ENCODE measurements around the gene NOC3L. TPM values are rescaled to one million over a fixed set of nuclear protein-coding genes. Genes with fewer than 3 reads are reported as not detected.

NOC3L gene
- polyA plus RNA-seq, 1 donor (not counting 4 experiments of a cell fraction or from before 2014, with no cell fraction given) = 16.3 TPM

DNA sequence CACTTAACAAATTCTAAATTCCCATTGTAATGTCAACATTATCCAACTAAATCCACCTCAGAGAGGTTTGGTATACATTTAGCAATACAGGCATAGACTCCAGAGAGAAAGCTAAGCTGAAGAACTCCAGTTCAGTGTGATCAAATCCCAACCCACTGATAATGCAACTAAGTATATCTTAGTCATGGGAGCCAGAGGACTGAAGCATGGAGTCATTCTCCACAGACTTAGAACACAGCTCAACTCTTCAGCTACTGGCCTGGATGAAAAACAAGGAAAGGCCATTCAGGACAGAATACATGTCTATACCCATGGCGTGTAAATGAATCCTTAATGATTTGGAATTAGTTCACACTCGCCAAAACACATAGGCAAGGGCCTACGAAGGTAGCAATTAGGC lies 27.9 kb downstream of the NOC3L start:
- FAIRE-seq = no peak
- H4K20me1 ChIP-seq (ENCODE audit: control insufficient read depth, extremely low read depth, insufficient read depth, low read length) = no peaks in the 10 kb centered on the region
- no peaks in the 10 kb centered on the region for H3K79me2 ChIP-seq (ENCODE audit: control insufficient read depth, insufficient read depth, low read length)
- H3K36me3 ChIP-seq (ENCODE audit: control insufficient read depth in 2 of 2, extremely low read depth in 1 of 2, insufficient read depth in 2 of 2, low read length in 2 of 2) = peaks cover 25% of the 10 kb centered on the region in 2 experiments
- no peaks in the 10 kb centered on the region for H3K9me1 ChIP-seq (ENCODE audit: control insufficient read depth, extremely low read depth, insufficient read depth, low read length)
- no peak for TF ChIP-seq EZH2 (IDR thresholded peaks at IDR 0.05; ENCODE audit: low read length)
- TF ChIP-seq, protein P1, sequence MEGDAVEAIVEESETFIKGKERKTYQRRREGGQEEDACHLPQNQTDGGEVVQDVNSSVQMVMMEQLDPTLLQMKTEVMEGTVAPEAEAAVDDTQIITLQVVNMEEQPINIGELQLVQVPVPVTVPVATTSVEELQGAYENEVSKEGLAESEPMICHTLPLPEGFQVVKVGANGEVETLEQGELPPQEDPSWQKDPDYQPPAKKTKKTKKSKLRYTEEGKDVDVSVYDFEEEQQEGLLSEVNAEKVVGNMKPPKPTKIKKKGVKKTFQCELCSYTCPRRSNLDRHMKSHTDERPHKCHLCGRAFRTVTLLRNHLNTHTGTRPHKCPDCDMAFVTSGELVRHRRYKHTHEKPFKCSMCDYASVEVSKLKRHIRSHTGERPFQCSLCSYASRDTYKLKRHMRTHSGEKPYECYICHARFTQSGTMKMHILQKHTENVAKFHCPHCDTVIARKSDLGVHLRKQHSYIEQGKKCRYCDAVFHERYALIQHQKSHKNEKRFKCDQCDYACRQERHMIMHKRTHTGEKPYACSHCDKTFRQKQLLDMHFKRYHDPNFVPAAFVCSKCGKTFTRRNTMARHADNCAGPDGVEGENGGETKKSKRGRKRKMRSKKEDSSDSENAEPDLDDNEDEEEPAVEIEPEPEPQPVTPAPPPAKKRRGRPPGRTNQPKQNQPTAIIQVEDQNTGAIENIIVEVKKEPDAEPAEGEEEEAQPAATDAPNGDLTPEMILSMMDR (optimal IDR thresholded peaks at IDR 0.05 in 1 of 3, IDR thresholded peaks at IDR 0.05 in 1 of 3, conservative IDR thresholded peaks at IDR 0.05 in 1 of 3; ENCODE audit: extremely low read depth in 1 of 3, insufficient read depth in 2 of 3, low read length in 3 of 3) = no peak
- no peaks in the 10 kb centered on the region for H3K9me3 ChIP-seq (ENCODE audit: control insufficient read depth, low read depth, low read length)
- H3K9ac ChIP-seq (ENCODE audit: control insufficient read depth, extremely low read depth, insufficient read depth, low read length) = no peak overlapping the region
- no peak for DNase-seq (ENCODE audit: low read depth, low spot score)
- dilution Hi-C loops (cut with MboI; ENCODE audit: extremely low pct_ligation_motif_present, low sequenced_read_pairs) = no loop called here
- H2AFZ ChIP-seq (ENCODE audit: control insufficient read depth, low read length) = no peak overlapping the region
- H3K27ac ChIP-seq (ENCODE audit: control insufficient read depth, insufficient read depth, low read length) = no peak overlapping the region
- no peaks in the 10 kb centered on the region for H3K27me3 ChIP-seq (ENCODE audit: control insufficient read depth, extremely low read depth, insufficient read depth, low read length)
- H3K4me3 ChIP-seq (ENCODE audit: control insufficient read depth in 2 of 3, extremely low read depth in 1 of 3, insufficient read depth in 2 of 3, low read depth in 1 of 3, low read length in 3 of 3) = no peak overlapping the region
- no peak overlapping the region for H3K4me2 ChIP-seq (ENCODE audit: control insufficient read depth, extremely low read depth, insufficient read depth, low read depth, low read length)
- no peaks in the 10 kb centered on the region for H3K4me1 ChIP-seq (ENCODE audit: control insufficient read depth, extremely low read depth, insufficient read depth, low read length)

DNA sequence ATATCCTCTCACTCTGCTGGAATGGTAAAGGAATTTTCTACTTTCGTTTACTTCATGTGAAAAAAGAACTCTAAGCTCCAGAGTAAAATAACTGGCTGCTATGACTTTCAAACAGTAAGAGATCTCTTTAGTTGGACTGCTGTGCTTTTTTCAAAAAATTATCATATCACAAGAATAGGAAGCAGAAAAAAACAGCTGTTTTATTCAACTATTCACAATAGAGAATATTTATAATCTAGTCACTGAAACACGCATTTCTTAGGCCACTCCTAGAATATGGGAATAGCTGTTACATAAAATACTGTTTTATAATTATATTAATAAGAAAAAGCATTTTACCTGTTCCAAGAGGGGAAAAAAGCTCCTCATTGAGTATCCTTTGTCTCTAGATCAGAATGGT lies 29.7 kb downstream of the NOC3L start:
- DNase-seq (ENCODE audit: low read depth, low spot score) (no peak), FAIRE-seq (no peak)
- TF ChIP-seq, protein P1 (optimal IDR thresholded peaks at IDR 0.05 in 1 of 3, IDR thresholded peaks at IDR 0.05 in 1 of 3, conservative IDR thresholded peaks at IDR 0.05 in 1 of 3; ENCODE audit: extremely low read depth in 1 of 3, insufficient read depth in 2 of 3, low read length in 3 of 3) = no peak
- no peak for TF ChIP-seq EZH2 (IDR thresholded peaks at IDR 0.05; ENCODE audit: low read length)
- Histone ChIP-seq H3K27me3 (ENCODE audit: control insufficient read depth, extremely low read depth, insufficient read depth, low read length) (no peaks in the 10 kb centered on the region), H2AFZ (ENCODE audit: control insufficient read depth, low read length) (no peak overlapping the region), H3K4me2 (ENCODE audit: control insufficient read depth, extremely low read depth, insufficient read depth, low read depth, low read length) (no peak overlapping the region), H3K4me1 (ENCODE audit: control insufficient read depth, extremely low read depth, insufficient read depth, low read length) (no peaks in the 10 kb centered on the region), H3K27ac (ENCODE audit: control insufficient read depth, insufficient read depth, low read length) (no peak overlapping the region), H3K36me3 (ENCODE audit: control insufficient read depth in 2 of 2, extremely low read depth in 1 of 2, insufficient read depth in 2 of 2, low read length in 2 of 2) (peaks cover 20 to 22% of the 10 kb centered on the region in 2 experiments), H3K79me2 (ENCODE audit: control insufficient read depth, insufficient read depth, low read length) (no peaks in the 10 kb centered on the region), H4K20me1 (ENCODE audit: control insufficient read depth, extremely low read depth, insufficient read depth, low read length) (no peaks in the 10 kb centered on the region), H3K9me3 (ENCODE audit: control insufficient read depth, low read depth, low read length) (no peaks in the 10 kb centered on the region), H3K9me1 (ENCODE audit: control insufficient read depth, extremely low read depth, insufficient read depth, low read length) (no peaks in the 10 kb centered on the region), H3K4me3 (ENCODE audit: control insufficient read depth in 2 of 3, extremely low read depth in 1 of 3, insufficient read depth in 2 of 3, low read depth in 1 of 3, low read length in 3 of 3) (no peak overlapping the region), H3K9ac (ENCODE audit: control insufficient read depth, extremely low read depth, insufficient read depth, low read length) (no peak overlapping the region)
- dilution Hi-C loops (cut with MboI; ENCODE audit: extremely low pct_ligation_motif_present, low sequenced_read_pairs) = no loop called here
